ENCODE data around the gene ADSL. TPM values are rescaled to one million over a fixed set of nuclear protein-coding genes. Genes with fewer than 3 reads are reported as not detected.
"Not testable (repeated sequence)": the region's sequence is repeated elsewhere in the genome, so short reads cannot be mapped to it uniquely, and the experiment has no call there.

The ADSL gene
- total RNA-seq, 1 donor from 2014 or later: 83.4 TPM

DNA sequence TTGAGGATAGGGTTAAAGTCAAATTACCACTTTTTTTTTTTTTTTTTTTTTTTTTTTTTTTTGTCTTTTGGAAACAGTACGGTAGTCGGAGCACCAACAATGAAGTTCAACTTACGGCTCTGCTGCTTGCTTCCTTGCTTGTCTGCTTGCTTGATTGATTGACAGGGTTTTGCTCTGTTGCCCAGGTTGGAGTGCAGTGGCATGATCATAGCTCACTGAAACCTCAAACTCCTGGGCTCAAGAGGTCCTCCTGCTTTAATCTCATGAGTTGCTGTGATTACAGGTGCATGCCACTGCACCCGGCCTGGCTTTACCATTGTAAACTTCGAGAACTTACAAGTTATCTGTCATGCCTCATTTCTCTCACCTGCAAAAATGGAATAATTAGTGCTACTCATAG is 29.8 kb downstream of the ADSL start:
- no peak overlapping the region for H3K9ac ChIP-seq (ENCODE audit: low read length)
- H3K4me1 ChIP-seq (ENCODE audit: insufficient read depth, low read length): peaks cover 9% of the 10 kb centered on the region
- no peak for FAIRE-seq
- Mint-ChIP-seq H3K27ac (ENCODE audit: unreplicated experiment) (no peak overlapping the region), H3K36me3 (ENCODE audit: low read depth, unreplicated experiment) (peaks cover 2% of the 10 kb centered on the region), H3K4me1 (ENCODE audit: low read depth, unreplicated experiment) (peaks cover 10% of the 10 kb centered on the region), H3K9me3 (ENCODE audit: unreplicated experiment) (no peaks in the 10 kb centered on the region), H3K4me3 (ENCODE audit: unreplicated experiment) (no peak overlapping the region), H3K27me3 (ENCODE audit: low read depth, unreplicated experiment) (no peaks in the 10 kb centered on the region)
- H4K20me1 ChIP-seq (ENCODE audit: insufficient read depth, low read length): peaks cover 69% of the 10 kb centered on the region
- peaks cover 74% of the 10 kb centered on the region for H3K79me2 ChIP-seq (ENCODE audit: insufficient read depth, low read length)
- DNase-seq (ENCODE audit: low read depth): no peak
- no peak overlapping the region for H3K27ac ChIP-seq (ENCODE audit: low read depth, low read length)
- no peak overlapping the region for H2AFZ ChIP-seq (ENCODE audit: low read depth, low read length)
- TF ChIP-seq EZH2 (IDR thresholded peaks at IDR 0.05; ENCODE audit: insufficient read depth, low read length): no peak
- TF ChIP-seq, protein P1, sequence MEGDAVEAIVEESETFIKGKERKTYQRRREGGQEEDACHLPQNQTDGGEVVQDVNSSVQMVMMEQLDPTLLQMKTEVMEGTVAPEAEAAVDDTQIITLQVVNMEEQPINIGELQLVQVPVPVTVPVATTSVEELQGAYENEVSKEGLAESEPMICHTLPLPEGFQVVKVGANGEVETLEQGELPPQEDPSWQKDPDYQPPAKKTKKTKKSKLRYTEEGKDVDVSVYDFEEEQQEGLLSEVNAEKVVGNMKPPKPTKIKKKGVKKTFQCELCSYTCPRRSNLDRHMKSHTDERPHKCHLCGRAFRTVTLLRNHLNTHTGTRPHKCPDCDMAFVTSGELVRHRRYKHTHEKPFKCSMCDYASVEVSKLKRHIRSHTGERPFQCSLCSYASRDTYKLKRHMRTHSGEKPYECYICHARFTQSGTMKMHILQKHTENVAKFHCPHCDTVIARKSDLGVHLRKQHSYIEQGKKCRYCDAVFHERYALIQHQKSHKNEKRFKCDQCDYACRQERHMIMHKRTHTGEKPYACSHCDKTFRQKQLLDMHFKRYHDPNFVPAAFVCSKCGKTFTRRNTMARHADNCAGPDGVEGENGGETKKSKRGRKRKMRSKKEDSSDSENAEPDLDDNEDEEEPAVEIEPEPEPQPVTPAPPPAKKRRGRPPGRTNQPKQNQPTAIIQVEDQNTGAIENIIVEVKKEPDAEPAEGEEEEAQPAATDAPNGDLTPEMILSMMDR (IDR thresholded peaks at IDR 0.05; ENCODE audit: insufficient read depth, low read depth, low read length): no peak
- no peaks in the 10 kb centered on the region for H3K27me3 ChIP-seq (ENCODE audit: insufficient read depth, low read length)
- no peaks in the 10 kb centered on the region for H3K9me3 ChIP-seq (ENCODE audit: insufficient read depth, low read depth, low read length)
- no peak overlapping the region for H3K4me2 ChIP-seq (ENCODE audit: low read length)
- peaks cover 2% of the 10 kb centered on the region for H3K36me3 ChIP-seq (ENCODE audit: insufficient read depth, low read length)
- H3K4me3 ChIP-seq (ENCODE audit: insufficient read depth, low read depth, low read length): no peak overlapping the region

GRCh38 chr22:40377931-40378330 is 31.6 kb downstream of the ADSL start:
- Histone ChIP-seq H3K9me3 (ENCODE audit: insufficient read depth, low read depth, low read length) (no peaks in the 10 kb centered on the region), H3K79me2 (ENCODE audit: insufficient read depth, low read length) (peaks cover 81% of the 10 kb centered on the region), H3K36me3 (ENCODE audit: insufficient read depth, low read length) (peaks cover 2% of the 10 kb centered on the region), H3K4me1 (ENCODE audit: insufficient read depth, low read length) (peaks cover 3% of the 10 kb centered on the region), H3K27me3 (ENCODE audit: insufficient read depth, low read length) (no peaks in the 10 kb centered on the region), H3K27ac (ENCODE audit: low read depth, low read length) (no peak overlapping the region), H4K20me1 (ENCODE audit: insufficient read depth, low read length) (peaks cover 73% of the 10 kb centered on the region), H3K4me3 (ENCODE audit: insufficient read depth, low read depth, low read length) (no peak overlapping the region), H3K9ac (ENCODE audit: low read length) (no peak overlapping the region), H3K4me2 (ENCODE audit: low read length) (no peak overlapping the region), H2AFZ (ENCODE audit: low read depth, low read length) (no peak overlapping the region)
- H3K36me3 Mint-ChIP-seq (ENCODE audit: low read depth, unreplicated experiment): peaks cover 5% of the 10 kb centered on the region
- H3K4me3 Mint-ChIP-seq (ENCODE audit: unreplicated experiment): no peak overlapping the region
- FAIRE-seq: no peak
- peaks cover 5% of the 10 kb centered on the region for H3K4me1 Mint-ChIP-seq (ENCODE audit: low read depth, unreplicated experiment)
- TF ChIP-seq, protein P1 (IDR thresholded peaks at IDR 0.05; ENCODE audit: insufficient read depth, low read depth, low read length): no peak
- no peak for TF ChIP-seq EZH2 (IDR thresholded peaks at IDR 0.05; ENCODE audit: insufficient read depth, low read length)
- no peaks in the 10 kb centered on the region for H3K27me3 Mint-ChIP-seq (ENCODE audit: low read depth, unreplicated experiment)
- H3K27ac Mint-ChIP-seq (ENCODE audit: unreplicated experiment): no peak overlapping the region
- DNase-seq (ENCODE audit: low read depth): no peak
- no peaks in the 10 kb centered on the region for H3K9me3 Mint-ChIP-seq (ENCODE audit: unreplicated experiment)

DNA sequence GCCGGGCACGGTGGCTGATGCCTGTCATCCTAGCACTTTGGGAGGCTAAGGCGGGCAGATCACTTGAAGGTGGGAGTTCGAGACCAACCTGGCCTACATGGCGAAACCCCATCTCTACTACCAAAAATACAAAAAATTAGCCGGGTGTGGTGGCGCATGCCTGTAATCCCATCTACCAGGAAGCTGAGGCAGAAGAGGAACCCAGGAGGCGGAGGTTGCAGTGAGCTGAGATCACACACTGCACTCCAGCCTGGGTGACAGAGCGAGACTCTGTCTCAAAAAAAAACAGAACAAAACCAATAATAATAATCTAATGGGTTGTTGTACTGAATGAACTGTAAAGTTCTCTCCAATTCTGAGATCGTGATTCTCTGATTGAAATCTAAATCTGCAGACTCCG is 32.1 kb downstream of the ADSL start:
- not testable (repeated sequence) for H2AFZ ChIP-seq (ENCODE audit: low read depth, low read length); H3K27ac ChIP-seq (ENCODE audit: low read depth, low read length); H3K4me1 Mint-ChIP-seq (ENCODE audit: low read depth, unreplicated experiment); H3K4me3 Mint-ChIP-seq (ENCODE audit: unreplicated experiment); H3K9me3 Mint-ChIP-seq (ENCODE audit: unreplicated experiment); H3K27me3 ChIP-seq (ENCODE audit: insufficient read depth, low read length); H3K27ac Mint-ChIP-seq (ENCODE audit: unreplicated experiment); DNase-seq (ENCODE audit: low read depth); H3K4me3 ChIP-seq (ENCODE audit: insufficient read depth, low read depth, low read length); H3K9me3 ChIP-seq (ENCODE audit: insufficient read depth, low read depth, low read length); H3K4me2 ChIP-seq (ENCODE audit: low read length); H3K4me1 ChIP-seq (ENCODE audit: insufficient read depth, low read length); H3K9ac ChIP-seq (ENCODE audit: low read length); H3K36me3 ChIP-seq (ENCODE audit: insufficient read depth, low read length); FAIRE-seq; H3K27me3 Mint-ChIP-seq (ENCODE audit: low read depth, unreplicated experiment); H3K36me3 Mint-ChIP-seq (ENCODE audit: low read depth, unreplicated experiment)
- Histone ChIP-seq H4K20me1 (ENCODE audit: insufficient read depth, low read length) (peaks cover 74% of the 10 kb centered on the region), H3K79me2 (ENCODE audit: insufficient read depth, low read length) (peaks cover 82% of the 10 kb centered on the region)

Data from astrocyte (in vitro differentiated cells and primary cell).